ENCODE measurements around the gene LEFTY1. TPM values are rescaled to one million over a fixed set of nuclear protein-coding genes. Genes with fewer than 3 reads are reported as not detected.
"Not testable (repeated sequence)": the region's sequence is repeated elsewhere in the genome, so short reads cannot be mapped to it uniquely, and the experiment has no call there.

The LEFTY1 gene
- total RNA-seq, 1 donor: not detected

GRCh38 chr1:225840713-225841112 lies 48.2 kb downstream of the LEFTY1 start:
- H2AFZ ChIP-seq (ENCODE audit: low read length): no peak overlapping the region

GRCh38 chr1:225840223-225840610 lies 48.7 kb downstream of the LEFTY1 start:
- Histone ChIP-seq H4K20me1 (ENCODE audit: insufficient read depth, low read length) (no peaks in the 10 kb centered on the region), H3K4me1 (ENCODE audit: insufficient read depth, low read length) (no peaks in the 10 kb centered on the region), H3K27me3 (ENCODE audit: insufficient read depth, low read length) (no peaks in the 10 kb centered on the region), H3K27ac (ENCODE audit: low read depth, low read length) (no peak overlapping the region), H2AFZ (ENCODE audit: low read length) (no peak overlapping the region), H3K9me3 (ENCODE audit: low read depth, low read length) (no peaks in the 10 kb centered on the region), H3K4me3 (ENCODE audit: insufficient read depth, low read length) (no peak overlapping the region), H3K4me2 (ENCODE audit: insufficient read depth, low read length) (no peak overlapping the region), H3K79me2 (ENCODE audit: insufficient read depth, low read length) (no peaks in the 10 kb centered on the region), H3K36me3 (ENCODE audit: insufficient read depth, low read length) (peaks cover 8% of the 10 kb centered on the region)
- no peak for DNase-seq (ENCODE audit: insufficient read length, low spot score, missing footprints)
- TF ChIP-seq CTCF (IDR thresholded peaks at IDR 0.05; ENCODE audit: extremely low read depth, low read depth, low read length): no peak

More at GRCh38 chr1:225840713-225841112, 48.2 kb downstream of the LEFTY1 start:
- Histone ChIP-seq H3K79me2 (ENCODE audit: insufficient read depth, low read length) (no peaks in the 10 kb centered on the region), H3K4me2 (ENCODE audit: insufficient read depth, low read length) (no peak overlapping the region), H3K27me3 (ENCODE audit: insufficient read depth, low read length) (no peaks in the 10 kb centered on the region), H3K27ac (ENCODE audit: low read depth, low read length) (no peak overlapping the region), H3K4me1 (ENCODE audit: insufficient read depth, low read length) (no peaks in the 10 kb centered on the region), H3K36me3 (ENCODE audit: insufficient read depth, low read length) (peaks cover 8% of the 10 kb centered on the region), H3K9me3 (ENCODE audit: low read depth, low read length) (no peaks in the 10 kb centered on the region), H3K4me3 (ENCODE audit: insufficient read depth, low read length) (no peak overlapping the region), H4K20me1 (ENCODE audit: insufficient read depth, low read length) (peaks cover 4% of the 10 kb centered on the region)
- TF ChIP-seq CTCF (IDR thresholded peaks at IDR 0.05; ENCODE audit: extremely low read depth, low read depth, low read length): no peak
- no peak for DNase-seq (ENCODE audit: insufficient read length, low spot score, missing footprints)

- Histone ChIP-seq H4K20me1 (ENCODE audit: insufficient read depth, low read length) (peaks cover 3% of the 10 kb centered on the region), H3K27me3 (ENCODE audit: insufficient read depth, low read length) (no peaks in the 10 kb centered on the region), H3K27ac (ENCODE audit: low read depth, low read length) (no peak overlapping the region), H2AFZ (ENCODE audit: low read length) (no peak overlapping the region), H3K4me1 (ENCODE audit: insufficient read depth, low read length) (peaks cover 9% of the 10 kb centered on the region), H3K4me2 (ENCODE audit: insufficient read depth, low read length) (no peak overlapping the region), H3K36me3 (ENCODE audit: insufficient read depth, low read length) (peaks cover 4% of the 10 kb centered on the region), H3K79me2 (ENCODE audit: insufficient read depth, low read length) (no peaks in the 10 kb centered on the region), H3K4me3 (ENCODE audit: insufficient read depth, low read length) (no peak overlapping the region), H3K9me3 (ENCODE audit: low read depth, low read length) (no peaks in the 10 kb centered on the region)
- no peak for DNase-seq (ENCODE audit: insufficient read length, low spot score, missing footprints)
- TF ChIP-seq CTCF (IDR thresholded peaks at IDR 0.05; ENCODE audit: extremely low read depth, low read depth, low read length): no peak
Observed at GRCh38 chr1:225838793-225839192, 50.2 kb downstream of the LEFTY1 start.

GRCh38 chr1:225836296-225836695 lies 52.6 kb downstream of the LEFTY1 start:
- H3K4me2 ChIP-seq (ENCODE audit: insufficient read depth, low read length); DNase-seq (ENCODE audit: insufficient read length, low spot score, missing footprints); H3K79me2 ChIP-seq (ENCODE audit: insufficient read depth, low read length); H3K27ac ChIP-seq (ENCODE audit: low read depth, low read length); H2AFZ ChIP-seq (ENCODE audit: low read length); H3K27me3 ChIP-seq (ENCODE audit: insufficient read depth, low read length); H3K4me3 ChIP-seq (ENCODE audit: insufficient read depth, low read length); H3K4me1 ChIP-seq (ENCODE audit: insufficient read depth, low read length); H3K9me3 ChIP-seq (ENCODE audit: low read depth, low read length); H4K20me1 ChIP-seq (ENCODE audit: insufficient read depth, low read length): not testable (repeated sequence)
- H3K36me3 ChIP-seq (ENCODE audit: insufficient read depth, low read length): peaks cover 21% of the 10 kb centered on the region

Small RNA genes lying within 50 kb of the gene (small RNA-seq; reads per million reads assigned to genes)
- gene AL117348.1: not detected

Other genes starting within 250 kb of the LEFTY1 start
- 344 and 453 TPM in 2 replicates for gene ENAH, start 236.0 kb downstream of the LEFTY1 start, total RNA-seq
- 174 and 178 TPM in 2 replicates for gene SRP9, start 111.3 kb downstream of the LEFTY1 start, total RNA-seq
- gene EPHX1, start 79.0 kb downstream of the LEFTY1 start, total RNA-seq: 67.0 and 77.2 TPM in 2 replicates
- gene TMEM63A, start 6.8 kb downstream of the LEFTY1 start, total RNA-seq: 23.2 and 31.5 TPM in 2 replicates
- gene PYCR2, start 35.1 kb upstream of the LEFTY1 start, total RNA-seq: 25.9 and 29.0 TPM in 2 replicates
- not detected in 2 replicates for gene LEFTY2, start 52.1 kb upstream of the LEFTY1 start, total RNA-seq
- 16.5 and 19.9 TPM in 2 replicates for gene SDE2, start 110.2 kb upstream of the LEFTY1 start, total RNA-seq
- gene H3-3A, start 173.6 kb upstream of the LEFTY1 start, total RNA-seq: 127 and 166 TPM in 2 replicates

Measured in osteoblast (primary cell).